NCI-H187 treated with DMSO at 0.1 percent for 48 hours (cell line): ENCODE data around the gene HK1.
A peak's percentile ranks its signal among the peaks of the same experiment; 100 is the strongest.
"Not testable (repeated sequence)": the region's sequence is repeated elsewhere in the genome, so short reads cannot be mapped to it uniquely, and the experiment has no call there.

Source experiments
- DNase-seq: peaks from one replicate; lab custom pipeline; 2025; lab: John Stamatoyannopoulos, UW

Gene HK1

DNA sequence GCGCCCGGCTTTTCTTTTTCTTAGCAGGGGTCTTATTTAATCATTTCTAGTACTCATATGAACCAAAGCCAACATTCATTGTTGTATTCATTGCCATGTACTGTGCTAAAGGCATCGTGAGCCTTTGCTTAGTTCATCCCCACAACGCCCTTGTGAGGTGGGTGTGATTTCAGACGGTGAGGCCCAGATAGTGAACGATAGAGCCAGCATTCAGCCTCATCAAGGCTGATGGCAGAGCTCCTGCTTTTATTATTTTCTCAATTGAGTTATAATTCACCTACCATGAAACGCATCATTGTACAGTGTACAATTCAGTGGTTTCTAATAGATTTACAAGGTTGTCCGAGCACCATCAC lies 50.1 kb downstream of the HK1 start:
- no peak for DNase-seq

DNA sequence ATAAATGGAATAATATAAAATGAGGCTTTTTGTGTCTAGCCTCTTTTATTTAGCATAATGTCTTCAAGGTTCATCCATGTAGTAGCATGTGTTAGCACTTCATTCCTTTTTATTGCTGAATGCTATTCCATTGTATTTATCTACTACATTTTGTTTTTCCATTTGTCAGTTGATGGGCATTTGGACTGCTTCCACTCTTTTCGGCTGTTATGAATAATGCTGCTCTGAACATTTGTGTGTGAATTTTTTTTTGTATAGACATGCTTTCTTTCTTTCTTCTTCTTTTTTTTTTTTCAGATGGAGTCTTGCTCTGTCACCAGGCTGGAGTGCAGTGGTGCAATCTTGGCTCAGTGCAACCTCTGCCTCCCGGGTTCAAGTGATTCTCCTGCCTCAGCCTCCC lies 50.6 kb downstream of the HK1 start:
- DNase-seq: not testable (repeated sequence)

DNA sequence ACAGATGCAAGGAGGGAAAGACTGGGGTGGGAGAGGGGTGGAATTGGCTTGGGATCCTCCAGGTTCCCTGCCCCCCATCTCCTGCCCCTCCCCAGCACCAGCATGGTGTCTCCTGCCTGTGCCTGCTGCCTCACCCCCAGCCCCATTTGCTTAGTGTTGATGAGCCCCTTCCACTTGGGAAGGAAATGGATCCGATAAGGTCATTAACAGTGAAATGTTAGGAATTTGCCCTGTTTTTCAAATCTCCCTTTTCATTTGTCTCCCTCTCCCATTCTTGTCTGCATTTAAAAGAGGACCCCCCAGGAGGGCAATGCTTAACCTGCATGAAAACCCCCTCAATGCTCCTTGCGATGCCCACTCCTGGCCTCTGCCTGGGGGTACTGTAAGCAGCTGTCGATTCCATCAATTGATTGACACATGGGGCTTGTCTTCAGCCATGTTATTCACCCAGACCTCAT lies 51.5 kb downstream of the HK1 start:
- no peak for DNase-seq

DNA sequence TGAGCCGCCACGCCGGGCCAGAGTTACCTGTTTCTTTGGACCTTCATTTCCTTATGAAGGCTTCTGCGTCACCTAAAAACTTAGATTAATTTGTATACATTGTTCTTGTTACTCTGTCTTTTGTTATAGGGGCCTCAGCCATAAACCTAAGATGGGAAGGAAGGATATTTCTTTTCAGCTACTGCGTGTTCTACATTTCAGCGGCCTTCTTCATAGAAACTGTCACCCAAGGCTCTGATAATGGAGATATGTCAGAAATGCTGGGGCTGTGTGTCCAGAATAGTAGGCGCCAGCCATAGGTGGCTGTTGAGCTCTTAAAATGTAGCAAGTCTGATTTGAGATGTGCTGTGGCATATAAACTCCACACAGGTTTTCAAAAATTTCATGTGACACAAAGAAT lies 52.9 kb downstream of the HK1 start:
- DNase-seq: no peak

DNA sequence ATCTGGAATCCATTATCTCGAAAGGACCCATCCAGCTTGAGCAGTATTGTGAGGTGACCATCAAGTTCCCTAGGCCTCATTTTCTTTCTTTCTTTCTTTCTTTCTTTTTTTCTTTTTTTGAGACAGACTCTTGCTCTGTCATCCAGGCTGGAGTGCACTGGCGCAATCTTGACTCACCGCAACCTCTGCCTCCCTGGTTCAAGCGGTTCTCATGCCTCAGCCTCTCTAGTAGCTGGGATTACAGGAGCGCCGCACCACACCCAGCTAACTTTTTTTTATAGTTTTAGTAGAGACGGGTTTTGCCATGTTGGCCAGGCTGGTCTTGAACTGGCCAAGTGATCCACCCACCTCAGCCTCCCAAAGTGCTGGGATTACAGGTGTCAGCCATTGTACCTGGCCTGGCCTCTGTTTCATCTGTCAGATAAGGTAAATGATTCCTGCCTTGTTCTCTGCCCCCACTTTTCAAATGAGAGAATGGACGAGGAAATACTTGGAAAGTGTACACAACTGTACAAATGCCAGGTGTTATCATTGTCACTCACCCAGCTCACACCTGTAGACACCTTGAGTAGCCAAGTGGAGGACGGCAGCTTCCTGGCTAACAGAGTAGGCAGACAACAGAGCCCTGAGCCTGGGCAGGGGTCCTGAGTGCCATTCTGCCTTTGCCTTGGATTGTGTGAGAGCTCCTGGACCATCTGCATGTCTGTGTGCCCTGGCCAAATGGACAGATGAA lies 54.1 kb downstream of the HK1 start:
- no peak for DNase-seq

DNA sequence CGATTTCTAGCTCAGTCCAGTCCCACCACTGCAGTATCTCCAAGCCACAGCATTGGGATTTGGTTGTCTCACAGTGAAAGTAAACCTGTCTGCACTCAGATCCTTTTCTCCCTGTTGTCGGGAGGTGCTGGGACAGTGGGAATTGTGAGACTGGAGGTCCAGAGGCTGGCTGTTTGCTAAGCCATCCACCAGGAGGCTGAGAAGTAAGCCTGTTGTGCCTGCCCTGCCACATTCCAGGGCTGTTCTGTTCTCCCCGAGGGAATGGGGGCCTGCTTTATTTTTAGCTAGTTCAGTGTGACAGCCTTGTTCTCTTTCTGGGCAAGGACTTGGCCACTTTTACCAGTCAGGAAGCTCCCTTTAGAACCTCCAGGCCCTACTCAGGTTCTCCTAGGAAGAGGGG lies 54.9 kb downstream of the HK1 start:
- no peak for DNase-seq

GRCh38 chr10:69333865-69334301 lies 55.6 kb downstream of the HK1 start:
- not testable (repeated sequence) for DNase-seq

GRCh38 chr10:69334302-69335062 lies 56.2 kb downstream of the HK1 start:
- DNase-seq: no peak

GRCh38 chr10:69335063-69335587 lies 56.8 kb downstream of the HK1 start:
- DNase-seq: no peak

DNA sequence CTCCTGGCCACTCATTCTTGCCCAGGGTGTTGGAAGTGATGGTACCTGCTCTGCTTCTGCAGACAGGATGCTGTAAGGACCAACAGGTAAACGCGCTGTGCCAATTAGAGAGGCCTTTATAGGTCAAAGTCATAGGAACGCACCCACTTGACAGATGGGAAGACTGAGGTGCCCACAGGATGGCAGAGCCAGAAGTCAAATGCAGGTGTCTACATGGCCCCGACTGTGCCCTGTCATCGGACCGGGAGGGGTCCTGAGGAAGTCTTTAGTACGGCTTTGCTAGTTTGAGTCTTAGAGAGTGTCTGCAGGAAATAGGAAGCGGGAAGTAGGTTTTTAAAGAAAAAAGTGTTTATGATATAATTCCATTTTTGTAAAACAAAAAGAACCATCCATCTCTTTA lies 57.3 kb downstream of the HK1 start:
- no peak for DNase-seq

- no peak for DNase-seq
Measured at GRCh38 chr10:69336952-69337295, 58.6 kb downstream of the HK1 start.

DNA sequence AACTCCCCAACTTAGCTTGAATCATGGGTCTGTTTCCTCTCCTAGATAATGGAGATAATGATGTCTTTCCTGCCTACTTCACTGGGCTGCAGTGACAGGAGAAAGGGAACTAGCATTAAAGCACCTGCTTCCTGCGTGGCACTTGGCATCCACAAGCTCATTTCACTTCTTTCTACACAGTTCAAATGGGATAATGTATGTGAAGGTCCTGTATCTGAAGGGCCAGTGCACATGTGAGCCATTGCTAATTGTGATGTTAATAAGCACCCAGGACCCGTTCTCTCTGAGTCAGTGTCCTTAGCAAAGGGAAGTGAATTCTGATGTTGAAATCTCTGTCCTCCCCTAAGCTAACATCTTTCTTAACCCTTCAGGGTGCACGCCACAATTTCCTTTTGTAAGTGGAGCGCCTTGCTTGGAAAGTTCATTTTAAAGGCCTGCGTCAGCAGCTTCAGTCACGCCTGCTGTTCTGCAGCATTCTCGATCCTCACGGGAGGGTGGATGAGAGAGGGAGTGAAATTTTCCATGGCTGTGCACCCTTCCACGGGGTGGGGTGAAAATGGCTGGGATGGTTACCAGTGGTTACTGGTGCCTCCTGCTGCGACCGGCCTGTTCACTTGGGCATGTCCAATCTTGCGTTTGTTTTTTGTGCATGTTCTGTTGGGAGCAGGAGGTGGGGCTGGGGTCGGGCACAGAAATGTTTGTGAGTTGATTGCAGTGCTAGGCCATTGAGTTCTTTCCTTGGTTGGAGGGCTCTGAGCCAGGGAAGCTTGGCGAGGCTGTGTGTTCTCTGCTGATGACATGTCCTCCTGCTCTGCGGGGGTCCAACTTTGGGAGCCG lies 59.2 kb downstream of the HK1 start:
- DNase-seq: no peak

DNA sequence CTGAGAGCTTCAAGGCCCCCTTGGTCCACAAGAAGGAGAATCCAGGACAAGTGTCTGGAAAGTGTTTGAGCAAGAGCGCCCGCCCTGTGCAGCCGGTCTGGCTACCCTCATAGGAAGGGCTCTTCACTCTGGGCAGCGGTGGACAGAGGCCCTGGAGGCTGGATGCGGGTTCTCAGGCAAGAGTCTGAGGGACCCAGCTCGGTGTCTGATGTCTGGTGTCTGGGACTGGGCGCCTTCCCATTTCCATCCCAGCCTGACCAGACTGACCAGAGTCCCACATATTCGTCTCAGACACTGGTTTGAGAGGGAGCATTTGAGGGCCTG lies 59.8 kb downstream of the HK1 start:
- DNase-seq: no peak

GRCh38 chr10:69338547-69339450 lies 60.5 kb downstream of the HK1 start:
- DNase-seq: no peak

DNA sequence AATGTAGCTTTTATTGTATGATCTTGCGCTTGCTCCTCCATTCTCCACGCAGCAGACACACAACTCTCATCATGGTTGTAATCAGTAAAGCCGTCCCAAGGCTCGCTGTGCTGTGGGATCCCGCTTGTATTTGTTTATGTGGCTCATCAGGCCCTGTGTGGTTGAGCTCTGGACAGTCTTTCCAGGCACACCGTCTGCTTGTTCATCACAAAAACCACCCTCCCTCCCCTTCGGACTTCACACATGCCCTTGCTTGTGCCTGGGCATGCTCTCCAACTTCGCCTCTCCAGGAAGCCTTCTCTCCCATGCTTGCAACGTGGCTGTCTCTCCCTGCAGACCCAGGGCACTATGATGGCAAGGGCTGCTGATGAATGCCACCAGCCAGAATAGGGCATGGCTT lies 62.4 kb downstream of the HK1 start:
- DNase-seq: no peak

- DNase-seq: no peak
Measured at GRCh38 chr10:69343905-69344304, 65.6 kb downstream of the HK1 start.

DNA sequence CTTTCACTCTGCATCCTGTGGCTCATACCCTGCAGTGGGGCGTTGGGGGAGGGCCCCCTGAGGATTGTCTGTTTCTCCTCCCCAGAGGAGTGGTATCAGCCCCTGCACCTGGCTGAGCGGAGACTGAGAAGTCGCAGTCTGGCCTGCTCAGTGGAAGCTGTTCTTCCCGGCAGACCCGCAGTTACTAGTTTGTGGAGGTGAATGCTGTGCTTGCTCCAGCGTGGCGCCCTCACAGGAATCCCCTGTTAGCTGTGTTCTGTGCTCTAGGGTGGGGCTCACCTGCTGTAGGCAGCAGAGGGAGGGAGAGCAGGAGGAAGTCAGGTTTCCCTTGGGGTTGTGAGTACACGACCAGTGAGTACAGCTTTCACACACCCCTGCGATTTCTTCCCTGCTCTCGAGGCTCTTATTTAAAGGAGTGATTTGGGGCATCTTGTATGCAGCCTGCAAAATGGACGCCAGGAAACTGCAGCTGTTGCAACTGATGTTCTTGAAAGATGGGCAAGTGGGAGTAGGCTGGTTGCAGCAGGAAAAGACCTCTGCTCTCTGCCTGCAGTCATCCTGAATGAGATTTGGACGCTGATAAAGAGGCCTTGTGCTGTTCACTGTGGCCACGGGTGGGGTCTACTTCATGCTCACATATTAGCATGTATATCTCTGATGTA lies 66.4 kb downstream of the HK1 start:
- DNase-seq: no peak

GRCh38 chr10:69345402-69345801 lies 67.1 kb downstream of the HK1 start:
- peak; percentile 54 for DNase-seq

- DNase-seq: no peak
Measured at GRCh38 chr10:69345890-69346474, 67.7 kb downstream of the HK1 start.

DNA sequence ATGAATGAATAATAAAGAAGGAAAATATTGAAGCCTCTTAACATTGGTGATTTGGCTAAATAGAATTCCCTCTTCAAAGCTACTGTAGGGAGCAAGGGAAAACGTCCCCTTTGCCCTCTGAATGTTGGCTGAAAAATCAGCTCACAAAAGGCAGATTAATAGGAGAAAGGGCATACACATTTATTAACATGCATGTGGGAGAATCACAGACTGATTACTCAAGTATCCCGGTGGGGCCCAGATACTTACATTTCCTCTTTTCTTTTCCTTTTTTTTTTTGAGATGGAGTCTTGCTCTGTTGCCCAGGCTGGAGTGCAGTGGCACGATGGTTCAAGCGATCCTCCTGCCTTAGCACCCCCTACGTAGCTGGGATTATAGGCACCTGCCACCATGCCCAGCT lies 68.5 kb downstream of the HK1 start:
- no peak for DNase-seq
